ENCODE results near the gene ATG5. TPM values are rescaled to one million over a fixed set of nuclear protein-coding genes. Genes with fewer than 3 reads are reported as not detected.

ATG5 gene
- total and polyA plus RNA-seq, 2 experiments from 2014 or later = 31.6 to 48.2 TPM

DNA sequence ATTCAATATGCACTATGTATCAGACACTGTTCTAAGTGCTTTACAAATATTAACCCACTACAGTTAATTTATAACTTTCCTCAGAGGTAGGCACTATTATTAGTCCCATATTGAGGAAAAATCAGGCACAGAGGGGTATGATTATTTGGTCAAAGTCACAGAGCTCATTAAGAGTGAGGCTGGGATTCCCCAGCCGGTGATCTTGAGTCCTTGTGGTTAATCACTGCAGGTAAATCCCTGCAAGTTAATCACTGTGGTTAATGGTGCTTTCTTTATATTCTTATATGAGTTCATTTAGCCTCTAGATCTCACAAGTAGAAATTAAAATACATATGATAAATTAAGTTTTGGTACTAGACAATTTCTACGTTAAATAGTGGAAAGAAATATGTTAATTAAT, 44.2 kb upstream of the ATG5 start (continued):
- no peak for TF ChIP-seq REST (IDR thresholded peaks at IDR 0.05; ENCODE audit: unreplicated experiment)
- TF ChIP-seq STAT1 (IDR thresholded peaks at IDR 0.05; ENCODE audit: unreplicated experiment) = no peak
- no peak for TF ChIP-seq EZH2phosphoT487 (IDR thresholded peaks at IDR 0.05; ENCODE audit: unreplicated experiment)
- TF ChIP-seq CREB1 (CRISPR knock-in tag; IDR thresholded peaks at IDR 0.05; ENCODE audit: low read depth) = no peak

DNA sequence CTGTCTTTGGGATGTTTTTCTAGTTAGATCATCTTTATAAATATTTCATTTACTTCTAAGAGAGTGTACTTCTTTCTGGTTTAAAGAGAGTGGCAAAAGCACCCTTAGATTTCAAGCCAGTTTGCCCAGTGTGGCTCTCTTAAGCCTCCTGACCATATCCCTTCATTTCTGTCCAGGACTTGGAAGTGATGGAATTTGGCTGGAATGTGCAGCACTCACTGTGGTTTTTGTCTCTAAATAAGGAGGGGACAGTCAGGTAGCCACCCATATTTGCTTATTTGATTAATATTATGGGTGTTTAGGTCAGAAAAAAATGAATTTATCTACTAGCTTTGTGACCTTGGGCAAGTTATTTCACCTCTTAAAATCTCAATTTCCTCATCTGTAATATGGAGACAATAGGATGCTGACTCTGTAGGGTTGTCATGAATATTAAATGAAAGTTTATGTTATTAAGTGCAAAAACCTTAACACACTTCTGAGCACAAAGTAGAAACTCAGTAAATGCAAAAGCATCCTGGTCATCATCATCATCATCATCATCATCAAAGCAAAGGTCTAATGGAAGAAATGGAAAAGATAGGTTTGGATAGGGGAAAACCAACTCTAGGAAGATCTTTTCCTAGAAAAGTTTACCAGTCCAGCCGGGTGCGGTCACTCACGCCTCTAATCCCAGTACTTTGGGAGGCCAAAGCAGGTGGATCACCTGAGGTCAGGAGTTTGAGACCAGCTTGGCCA, 38.0 kb upstream of the ATG5 start:
- Histone ChIP-seq H3K27me3 (ENCODE audit: insufficient read depth) (peaks cover 11% of the 10 kb centered on the region), H3K4me3 (no peak overlapping the region), H4K20me1 (replicated peaks; ENCODE audit: insufficient read depth) (no peaks in the 10 kb centered on the region), H3K36me3 (ENCODE audit: insufficient read depth) (no peaks in the 10 kb centered on the region), H3K4me1 (ENCODE audit: insufficient read depth) (peaks cover 5% of the 10 kb centered on the region; the same call in 1 of the 2 replicates), H3K4me2 (no peak overlapping the region), H3F3A (replicated peaks; ENCODE audit: low read depth) (no peaks in the 10 kb centered on the region), H3K27ac (ENCODE audit: low read depth) (no peak overlapping the region), H2AFZ (no peak overlapping the region), H3K9me2 (ENCODE audit: insufficient read depth) (no peaks in the 10 kb centered on the region), H3K79me2 (replicated peaks; ENCODE audit: insufficient read depth) (no peaks in the 10 kb centered on the region)
- H3K36me3 Mint-ChIP-seq (ENCODE audit: low read depth) = peaks cover 2% of the 10 kb centered on the region; the same call in 1 of the 3 replicates
- TF ChIP-seq ZNF331 (CRISPR knock-in tag; IDR thresholded peaks at IDR 0.05; ENCODE audit: low read depth) (no peak), JUNB (IDR thresholded peaks at IDR 0.05; ENCODE audit: unreplicated experiment) (no peak), POLR2AphosphoS5 (IDR thresholded peaks at IDR 0.05; ENCODE audit: low read depth) (no peak), ZNF114 (CRISPR knock-in tag; IDR thresholded peaks at IDR 0.05) (no peak), CREB1 (CRISPR knock-in tag; IDR thresholded peaks at IDR 0.05; ENCODE audit: low read depth) (no peak), EZH2phosphoT487 (IDR thresholded peaks at IDR 0.05; ENCODE audit: unreplicated experiment) (no peak), STAT1 (IDR thresholded peaks at IDR 0.05; ENCODE audit: unreplicated experiment) (no peak), NANOG (IDR thresholded peaks at IDR 0.05; ENCODE audit: borderline replicate concordance) (no peak)
- TF ChIP-seq, protein P1, sequence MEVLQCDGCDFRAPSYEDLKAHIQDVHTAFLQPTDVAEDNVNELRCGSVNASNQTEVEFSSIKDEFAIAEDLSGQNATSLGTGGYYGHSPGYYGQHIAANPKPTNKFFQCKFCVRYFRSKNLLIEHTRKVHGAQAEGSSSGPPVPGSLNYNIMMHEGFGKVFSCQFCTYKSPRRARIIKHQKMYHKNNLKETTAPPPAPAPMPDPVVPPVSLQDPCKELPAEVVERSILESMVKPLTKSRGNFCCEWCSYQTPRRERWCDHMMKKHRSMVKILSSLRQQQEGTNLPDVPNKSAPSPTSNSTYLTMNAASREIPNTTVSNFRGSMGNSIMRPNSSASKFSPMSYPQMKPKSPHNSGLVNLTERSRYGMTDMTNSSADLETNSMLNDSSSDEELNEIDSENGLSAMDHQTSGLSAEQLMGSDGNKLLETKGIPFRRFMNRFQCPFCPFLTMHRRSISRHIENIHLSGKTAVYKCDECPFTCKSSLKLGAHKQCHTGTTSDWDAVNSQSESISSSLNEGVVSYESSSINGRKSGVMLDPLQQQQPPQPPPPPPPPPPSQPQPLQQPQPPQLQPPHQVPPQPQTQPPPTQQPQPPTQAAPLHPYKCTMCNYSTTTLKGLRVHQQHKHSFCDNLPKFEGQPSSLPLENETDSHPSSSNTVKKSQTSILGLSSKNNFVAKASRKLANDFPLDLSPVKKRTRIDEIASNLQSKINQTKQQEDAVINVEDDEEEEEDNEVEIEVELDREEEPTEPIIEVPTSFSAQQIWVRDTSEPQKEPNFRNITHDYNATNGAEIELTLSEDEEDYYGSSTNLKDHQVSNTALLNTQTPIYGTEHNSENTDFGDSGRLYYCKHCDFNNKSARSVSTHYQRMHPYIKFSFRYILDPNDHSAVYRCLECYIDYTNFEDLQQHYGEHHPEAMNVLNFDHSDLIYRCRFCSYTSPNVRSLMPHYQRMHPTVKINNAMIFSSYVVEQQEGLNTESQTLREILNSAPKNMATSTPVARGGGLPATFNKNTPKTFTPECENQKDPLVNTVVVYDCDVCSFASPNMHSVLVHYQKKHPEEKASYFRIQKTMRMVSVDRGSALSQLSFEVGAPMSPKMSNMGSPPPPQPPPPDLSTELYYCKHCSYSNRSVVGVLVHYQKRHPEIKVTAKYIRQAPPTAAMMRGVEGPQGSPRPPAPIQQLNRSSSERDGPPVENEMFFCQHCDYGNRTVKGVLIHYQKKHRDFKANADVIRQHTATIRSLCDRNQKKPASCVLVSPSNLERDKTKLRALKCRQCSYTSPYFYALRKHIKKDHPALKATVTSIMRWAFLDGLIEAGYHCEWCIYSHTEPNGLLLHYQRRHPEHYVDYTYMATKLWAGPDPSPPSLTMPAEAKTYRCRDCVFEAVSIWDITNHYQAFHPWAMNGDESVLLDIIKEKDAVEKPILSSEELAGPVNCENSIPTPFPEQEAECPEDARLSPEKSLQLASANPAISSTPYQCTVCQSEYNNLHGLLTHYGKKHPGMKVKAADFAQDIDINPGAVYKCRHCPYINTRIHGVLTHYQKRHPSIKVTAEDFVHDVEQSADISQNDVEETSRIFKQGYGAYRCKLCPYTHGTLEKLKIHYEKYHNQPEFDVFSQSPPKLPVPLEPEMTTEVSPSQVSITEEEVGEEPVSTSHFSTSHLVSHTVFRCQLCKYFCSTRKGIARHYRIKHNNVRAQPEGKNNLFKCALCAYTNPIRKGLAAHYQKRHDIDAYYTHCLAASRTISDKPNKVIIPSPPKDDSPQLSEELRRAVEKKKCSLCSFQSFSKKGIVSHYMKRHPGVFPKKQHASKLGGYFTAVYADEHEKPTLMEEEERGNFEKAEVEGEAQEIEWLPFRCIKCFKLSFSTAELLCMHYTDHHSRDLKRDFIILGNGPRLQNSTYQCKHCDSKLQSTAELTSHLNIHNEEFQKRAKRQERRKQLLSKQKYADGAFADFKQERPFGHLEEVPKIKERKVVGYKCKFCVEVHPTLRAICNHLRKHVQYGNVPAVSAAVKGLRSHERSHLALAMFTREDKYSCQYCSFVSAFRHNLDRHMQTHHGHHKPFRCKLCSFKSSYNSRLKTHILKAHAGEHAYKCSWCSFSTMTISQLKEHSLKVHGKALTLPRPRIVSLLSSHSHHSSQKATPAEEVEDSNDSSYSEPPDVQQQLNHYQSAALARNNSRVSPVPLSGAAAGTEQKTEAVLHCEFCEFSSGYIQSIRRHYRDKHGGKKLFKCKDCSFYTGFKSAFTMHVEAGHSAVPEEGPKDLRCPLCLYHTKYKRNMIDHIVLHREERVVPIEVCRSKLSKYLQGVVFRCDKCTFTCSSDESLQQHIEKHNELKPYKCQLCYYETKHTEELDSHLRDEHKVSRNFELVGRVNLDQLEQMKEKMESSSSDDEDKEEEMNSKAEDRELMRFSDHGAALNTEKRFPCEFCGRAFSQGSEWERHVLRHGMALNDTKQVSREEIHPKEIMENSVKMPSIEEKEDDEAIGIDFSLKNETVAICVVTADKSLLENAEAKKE (CRISPR knock-in tag; IDR thresholded peaks at IDR 0.05) = no peak
- TF ChIP-seq, protein P2, sequence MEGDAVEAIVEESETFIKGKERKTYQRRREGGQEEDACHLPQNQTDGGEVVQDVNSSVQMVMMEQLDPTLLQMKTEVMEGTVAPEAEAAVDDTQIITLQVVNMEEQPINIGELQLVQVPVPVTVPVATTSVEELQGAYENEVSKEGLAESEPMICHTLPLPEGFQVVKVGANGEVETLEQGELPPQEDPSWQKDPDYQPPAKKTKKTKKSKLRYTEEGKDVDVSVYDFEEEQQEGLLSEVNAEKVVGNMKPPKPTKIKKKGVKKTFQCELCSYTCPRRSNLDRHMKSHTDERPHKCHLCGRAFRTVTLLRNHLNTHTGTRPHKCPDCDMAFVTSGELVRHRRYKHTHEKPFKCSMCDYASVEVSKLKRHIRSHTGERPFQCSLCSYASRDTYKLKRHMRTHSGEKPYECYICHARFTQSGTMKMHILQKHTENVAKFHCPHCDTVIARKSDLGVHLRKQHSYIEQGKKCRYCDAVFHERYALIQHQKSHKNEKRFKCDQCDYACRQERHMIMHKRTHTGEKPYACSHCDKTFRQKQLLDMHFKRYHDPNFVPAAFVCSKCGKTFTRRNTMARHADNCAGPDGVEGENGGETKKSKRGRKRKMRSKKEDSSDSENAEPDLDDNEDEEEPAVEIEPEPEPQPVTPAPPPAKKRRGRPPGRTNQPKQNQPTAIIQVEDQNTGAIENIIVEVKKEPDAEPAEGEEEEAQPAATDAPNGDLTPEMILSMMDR (conservative IDR thresholded peaks at IDR 0.05; ENCODE audit: low read depth in 2 of 2) = no peak
- H3K4me1 Mint-ChIP-seq = peaks cover 7% of the 10 kb centered on the region
- DNase-seq (ENCODE audit: low spot score) = no peak
- ATAC-seq = no peak
- H3K27me3 Mint-ChIP-seq (ENCODE audit: insufficient read depth, low read depth, poor library complexity) = peaks cover 4% of the 10 kb centered on the region
- H3K4me3 Mint-ChIP-seq = no peak overlapping the region
- H3K27ac Mint-ChIP-seq = no peak overlapping the region
- no peaks in the 10 kb centered on the region for H3K9me3 Mint-ChIP-seq
